ENCODE measurements around the gene GRIFIN. TPM values are rescaled to one million over a fixed set of nuclear protein-coding genes. Genes with fewer than 3 reads are reported as not detected.

Gene GRIFIN
- total and polyA plus RNA-seq, 12 donors: not detected

GRCh38 chr7:2493205-2494164 lies 17.3 kb upstream of the GRIFIN start:
- intact Hi-C loops (cut with DNase I): no loop called here
- no peak for DNase-seq
- Histone ChIP-seq H3K4me3 (no peak overlapping the region), H3K4me1 (peaks cover 19 to 60% (median 42%) of the 10 kb centered on the region in 9 donors), H3K9me3 (no peaks in the 10 kb centered on the region), H3K27me3 (peaks cover 0 to 20% (median 6%) of the 10 kb centered on the region in 7 donors), H3K27ac (peak overlapping the region in 5 of 10 donors; percentile 15 to 48 (median 19)), H3K36me3 (no peaks in the 10 kb centered on the region)
- TF ChIP-seq, protein P1, sequence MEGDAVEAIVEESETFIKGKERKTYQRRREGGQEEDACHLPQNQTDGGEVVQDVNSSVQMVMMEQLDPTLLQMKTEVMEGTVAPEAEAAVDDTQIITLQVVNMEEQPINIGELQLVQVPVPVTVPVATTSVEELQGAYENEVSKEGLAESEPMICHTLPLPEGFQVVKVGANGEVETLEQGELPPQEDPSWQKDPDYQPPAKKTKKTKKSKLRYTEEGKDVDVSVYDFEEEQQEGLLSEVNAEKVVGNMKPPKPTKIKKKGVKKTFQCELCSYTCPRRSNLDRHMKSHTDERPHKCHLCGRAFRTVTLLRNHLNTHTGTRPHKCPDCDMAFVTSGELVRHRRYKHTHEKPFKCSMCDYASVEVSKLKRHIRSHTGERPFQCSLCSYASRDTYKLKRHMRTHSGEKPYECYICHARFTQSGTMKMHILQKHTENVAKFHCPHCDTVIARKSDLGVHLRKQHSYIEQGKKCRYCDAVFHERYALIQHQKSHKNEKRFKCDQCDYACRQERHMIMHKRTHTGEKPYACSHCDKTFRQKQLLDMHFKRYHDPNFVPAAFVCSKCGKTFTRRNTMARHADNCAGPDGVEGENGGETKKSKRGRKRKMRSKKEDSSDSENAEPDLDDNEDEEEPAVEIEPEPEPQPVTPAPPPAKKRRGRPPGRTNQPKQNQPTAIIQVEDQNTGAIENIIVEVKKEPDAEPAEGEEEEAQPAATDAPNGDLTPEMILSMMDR (IDR thresholded peaks at IDR 0.05): no peak
- WGBS, 2 donors: 33 to 42% methylated on average over 10 of the region's 11 CpGs
- ATAC-seq: peak in 4 of 8 donors; percentile 8 to 54 (median 22)

DNA sequence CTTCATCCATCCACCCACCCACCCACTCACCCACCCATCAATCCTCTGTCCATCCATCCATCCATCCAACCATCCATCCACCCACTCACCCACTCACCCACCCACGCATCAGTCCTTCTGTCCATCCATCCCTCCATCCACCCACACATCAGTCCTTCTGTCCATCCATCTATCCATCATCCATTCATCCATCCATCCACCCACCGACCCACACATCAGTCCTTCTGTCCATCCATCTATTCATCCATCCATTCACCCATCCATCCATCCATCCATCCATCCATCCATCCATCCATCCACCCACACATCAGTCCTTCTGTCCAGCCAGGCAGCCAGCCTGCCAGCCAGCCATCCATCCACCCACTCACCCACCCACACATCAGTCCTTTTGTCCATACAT lies 15.8 kb upstream of the GRIFIN start:
- Histone ChIP-seq H3K27me3 (peaks cover 0 to 7% (median 0%) of the 10 kb centered on the region in 7 donors), H3K9me3 (no peaks in the 10 kb centered on the region), H3K36me3 (no peaks in the 10 kb centered on the region), H3K27ac (no peak overlapping the region), H3K4me1 (peaks cover 31 to 67% (median 57%) of the 10 kb centered on the region in 9 donors), H3K4me3 (no peak overlapping the region)
- WGBS, 2 donors: 96 to 98% methylated on average over 2 of the region's 2 CpGs
- DNase-seq (no peak), ATAC-seq (no peak)
- intact Hi-C loops (cut with DNase I): no loop called here
- TF ChIP-seq, protein P1 (IDR thresholded peaks at IDR 0.05): no peak

DNA sequence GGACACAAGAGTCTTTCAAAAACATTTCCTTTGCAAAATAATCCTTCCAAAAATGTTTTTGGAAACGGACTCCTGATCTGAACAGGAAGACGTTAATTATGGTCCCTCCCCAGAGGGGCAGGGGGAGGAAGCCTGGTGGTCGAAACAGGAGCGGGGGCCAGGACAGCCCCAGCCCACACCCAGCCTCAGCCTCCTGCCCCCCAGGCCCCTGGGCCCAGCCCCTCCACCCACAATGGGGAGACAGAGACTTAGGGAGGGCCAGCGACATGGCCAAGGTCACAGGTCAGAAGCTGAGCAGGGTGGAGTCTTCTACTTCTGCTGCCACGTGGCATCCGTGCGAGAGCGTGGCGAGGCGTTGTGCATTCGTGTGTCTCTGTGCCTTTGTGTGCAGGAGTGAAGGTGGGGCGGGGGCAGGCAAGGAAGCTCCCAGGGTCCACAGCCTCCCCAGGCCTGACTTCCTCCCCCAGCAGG lies 14.0 kb upstream of the GRIFIN start:
- peaks cover 0 to 7% (median 0%) of the 10 kb centered on the region in 7 donors for H3K27me3 ChIP-seq
- peak in 7 of 8 donors; percentile 4 to 36 (median 20) for ATAC-seq
- H3K9me3 ChIP-seq: no peaks in the 10 kb centered on the region
- WGBS, 2 donors: 50 to 56% methylated on average over 13 of the region's 13 CpGs
- H3K4me1 ChIP-seq: peaks cover 31 to 66% (median 57%) of the 10 kb centered on the region in 9 donors
- H3K4me3 ChIP-seq: no peak overlapping the region
- peak overlapping the region in 9 of 10 donors; percentile 26 to 88 (median 75) for H3K27ac ChIP-seq
- intact Hi-C loops (cut with DNase I): no loop called here
- H3K36me3 ChIP-seq: no peaks in the 10 kb centered on the region
- TF ChIP-seq, protein P1 (IDR thresholded peaks at IDR 0.05): no peak
- no peak for DNase-seq

- Histone ChIP-seq H3K4me1 (peaks cover 25 to 60% (median 47%) of the 10 kb centered on the region in 9 donors), H3K9me3 (no peaks in the 10 kb centered on the region), H3K36me3 (no peaks in the 10 kb centered on the region), H3K27me3 (peaks cover 0 to 7% (median 0%) of the 10 kb centered on the region in 7 donors), H3K4me3 (no peak overlapping the region), H3K27ac (peak overlapping the region in 8 of 10 donors; percentile 39 to 88 (median 68))
- intact Hi-C loops (cut with DNase I): loop anchor here in 1 of 10 donors (5.0 kb wide), 1 partner anchor 34 kb away; no protein-coding TSS in a partner anchor
- DNase-seq: no peak
- WGBS, 2 donors: 22 to 25% methylated on average over 8 to 9 of the region's 9 CpGs
- TF ChIP-seq, protein P1 (IDR thresholded peaks at IDR 0.05): no peak
- ATAC-seq: peak in 4 of 8 donors; percentile 3 to 7 (median 4)
Measured at GRCh38 chr7:2488681-2489080, 12.5 kb upstream of the GRIFIN start.

Data from heart right ventricle (tissue), 16 donors.